KMS-11 (cell line): ENCODE results near the gene GSTA3.
A peak's percentile ranks its signal among the peaks of the same experiment; 100 is the strongest.

ENCODE experiments used
- H2AFZ ChIP-seq: fragments of 200-600 bp; sonication (generic); 2 replicates; pipeline ENCODE4 v1.6.1; 2016; ENCODE audit warnings: antibody characterized with exemption, mixed run types, low read depth
- H3K27ac ChIP-seq: fragments of 200-600 bp; sonication (generic); 2 replicates; pipeline ENCODE4 v1.6.1; 2016; ENCODE audit warnings: mild to moderate bottlenecking, mixed run types
- H3K27me3 ChIP-seq: fragments of 200-600 bp; sonication (generic); 2 replicates; pipeline ENCODE4 v1.6.1; 2017; ENCODE audit warnings: mild to moderate bottlenecking, low read depth, mixed run types, moderate library complexity; ENCODE audit not compliant: insufficient read depth
- H3K36me3 ChIP-seq: fragments of 200-600 bp; sonication (generic); 2 replicates; pipeline ENCODE4 v1.6.1; 2017; ENCODE audit warnings: mild to moderate bottlenecking, mixed run types; ENCODE audit not compliant: insufficient read depth
- H3K4me1 ChIP-seq: fragments of 200-600 bp; sonication (generic); 2 replicates; pipeline ENCODE4 v1.6.1; 2016; ENCODE audit warnings: mild to moderate bottlenecking, low read depth, mixed run types; ENCODE audit not compliant: poor library complexity, severe bottlenecking
- H3K4me2 ChIP-seq: fragments of 200-600 bp; sonication (generic); 2 replicates; pipeline ENCODE4 v1.7.0; 2016; ENCODE audit warnings: mild to moderate bottlenecking, mixed run types
- H3K4me3 ChIP-seq: fragments of 200-600 bp; sonication (generic); IDR thresholded peaks from 2 replicates; pipeline ENCODE4 v1.6.1; 2017; ENCODE audit warnings: low read depth, low read length, mixed read lengths; ENCODE audit not compliant: insufficient read depth
- H3K79me2 ChIP-seq: fragments of 200-600 bp; sonication (generic); 2 replicates; pipeline ENCODE4 v1.6.1; 2016; ENCODE audit warnings: low read depth, mixed run types; ENCODE audit not compliant: insufficient read depth
- H3K9ac ChIP-seq: fragments of 200-600 bp; sonication (generic); 2 replicates; pipeline ENCODE4 v1.6.1; 2016; ENCODE audit warnings: mild to moderate bottlenecking, mixed run types
- H4K20me1 ChIP-seq: fragments of 200-600 bp; sonication (generic); 2 replicates; pipeline ENCODE4 v1.6.1; 2016; ENCODE audit warnings: mild to moderate bottlenecking, mixed run types; ENCODE audit not compliant: insufficient read depth
- CTCF ChIP-seq: fragments of 200-600 bp; sonication (generic); conservative IDR thresholded peaks from 2 replicates; pipeline ENCODE4 v1.6.1; 2017; ENCODE audit warnings: low read depth, mild to moderate bottlenecking, antibody characterized with exemption, low read length, moderate library complexity, mixed read lengths

Gene GSTA3

GRCh38 chr6:52909531-52909930 is at the start of gene GSTA3:
TSS of gene GSTA3 (minus strand) at chr6:52909698. CDS start at chr6:52905834, 3,864 bp downstream.
- H2AFZ ChIP-seq: no peak within 1 kb of the TSS
- TF ChIP-seq CTCF: no peak
- H4K20me1 ChIP-seq: no peaks in the 10 kb centered on the region
- no peaks in the 10 kb centered on the region for H3K36me3 ChIP-seq
- H3K4me2 ChIP-seq: 0 out of 2 replicates have a peak within 1 kb of the TSS, but pooled peaks have one; percentile 6
- no peaks in the 10 kb centered on the region for H3K27me3 ChIP-seq
- H3K4me3 ChIP-seq: no peak within 1 kb of the TSS
- no peak within 1 kb of the TSS for H3K27ac ChIP-seq
- H3K4me1 ChIP-seq: peaks cover 12% of the 10 kb centered on the region
- no peaks in the 10 kb centered on the region for H3K79me2 ChIP-seq
- H3K9ac ChIP-seq: no peak within 1 kb of the TSS

- no peaks in the 10 kb centered on the region for H3K36me3 ChIP-seq
- H3K27ac ChIP-seq: no peak overlapping the region
- no peak overlapping the region for H3K4me3 ChIP-seq
- H3K79me2 ChIP-seq: no peaks in the 10 kb centered on the region
- no peak overlapping the region for H2AFZ ChIP-seq
- no peak for TF ChIP-seq CTCF
- H3K27me3 ChIP-seq: no peaks in the 10 kb centered on the region
- no peak overlapping the region for H3K9ac ChIP-seq
- H4K20me1 ChIP-seq: no peaks in the 10 kb centered on the region
- peaks cover 36% of the 10 kb centered on the region for H3K4me1 ChIP-seq
- no peak overlapping the region for H3K4me2 ChIP-seq
These were observed 49.2 kb upstream of the GSTA3 start for GRCh38 chr6:52958546-52959255.

GRCh38 chr6:52955871-52956270 is 46.4 kb upstream of the GSTA3 start:
- H3K27me3 ChIP-seq: no peaks in the 10 kb centered on the region
- H3K9ac ChIP-seq: no peak overlapping the region
- H3K27ac ChIP-seq: no peak overlapping the region
- no peak overlapping the region for H2AFZ ChIP-seq
- no peak overlapping the region for H3K4me2 ChIP-seq
- H3K4me1 ChIP-seq: peaks cover 15% of the 10 kb centered on the region
- H4K20me1 ChIP-seq: no peaks in the 10 kb centered on the region
- H3K79me2 ChIP-seq: no peaks in the 10 kb centered on the region
- H3K36me3 ChIP-seq: no peaks in the 10 kb centered on the region
- no peak overlapping the region for H3K4me3 ChIP-seq
- TF ChIP-seq CTCF: no peak

DNA sequence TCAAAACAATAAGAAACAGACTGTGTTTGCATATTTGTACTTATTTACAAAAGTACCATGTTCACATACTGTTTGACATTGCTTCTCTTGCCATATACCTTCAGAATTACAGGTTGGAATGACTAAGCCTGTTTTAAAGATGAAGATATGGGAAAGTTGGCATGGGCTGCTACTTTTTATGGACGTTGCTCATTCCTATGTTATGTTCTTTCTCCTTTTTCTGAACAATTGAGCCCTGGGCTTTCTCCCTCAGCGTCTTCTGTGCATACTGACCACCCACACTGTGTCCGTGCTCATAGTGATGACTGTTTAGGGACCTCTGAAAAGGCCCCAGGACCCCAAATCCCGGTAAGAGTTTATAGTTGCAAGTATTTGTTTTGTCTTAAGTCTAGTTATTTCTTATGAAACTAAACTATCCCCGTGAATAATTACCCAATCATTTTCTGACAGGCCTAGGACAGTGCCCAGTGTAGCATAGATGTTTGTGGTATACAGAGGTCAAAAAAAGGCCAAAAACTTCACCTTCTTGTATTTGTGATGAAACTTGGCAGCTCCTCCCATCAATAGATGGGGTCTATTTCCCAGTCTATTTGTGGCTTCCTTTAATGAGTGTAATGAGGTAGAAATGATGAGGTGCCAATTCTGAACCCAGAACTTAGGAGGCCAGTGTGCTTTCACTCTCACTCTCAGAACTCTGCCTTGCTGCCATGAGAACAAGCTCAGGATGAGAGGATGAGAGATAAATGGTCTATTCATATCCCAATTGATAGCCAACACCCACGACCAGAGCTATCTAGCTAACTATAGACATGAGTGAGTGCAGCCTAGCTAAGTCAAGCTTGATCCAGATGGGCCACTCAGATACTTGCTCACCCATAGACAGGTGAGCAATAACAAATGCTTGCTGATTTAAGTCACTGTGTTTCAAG is 44.7 kb upstream of the GSTA3 start:
- Histone ChIP-seq H3K4me3 (no peak overlapping the region), H2AFZ (no peak overlapping the region)

More for the DNA sequence above, 44.7 kb upstream of the GSTA3 start:
- no peak overlapping the region for H3K4me2 ChIP-seq
- no peaks in the 10 kb centered on the region for H3K79me2 ChIP-seq
- H3K4me1 ChIP-seq: no peaks in the 10 kb centered on the region
- H4K20me1 ChIP-seq: no peaks in the 10 kb centered on the region
- TF ChIP-seq CTCF: no peak
- H3K9ac ChIP-seq: no peak overlapping the region
- no peaks in the 10 kb centered on the region for H3K36me3 ChIP-seq
- H3K27me3 ChIP-seq: no peaks in the 10 kb centered on the region
- no peak overlapping the region for H3K27ac ChIP-seq
